ENCODE results near the gene RAET1L.
A peak's percentile ranks its signal among the peaks of the same experiment; 100 is the strongest.
"Not testable (repeated sequence)": the region's sequence is repeated elsewhere in the genome, so short reads cannot be mapped to it uniquely, and the experiment has no call there.

The RAET1L gene

GRCh38 chr6:150015281-150016001 is 9.9 kb downstream of the RAET1L start:
- not testable (repeated sequence) for DNase-seq

GRCh38 chr6:150014623-150015280 is 10.6 kb downstream of the RAET1L start:
- DNase-seq: not testable (repeated sequence)

GRCh38 chr6:150013785-150014622 is 11.3 kb downstream of the RAET1L start:
- DNase-seq: not testable (repeated sequence)

GRCh38 chr6:150012846-150013784 is 12.2 kb downstream of the RAET1L start:
- DNase-seq: not testable (repeated sequence)

- no peak for DNase-seq
These were observed 16.7 kb downstream of the RAET1L start for GRCh38 chr6:150008588-150008987.

- no peak for DNase-seq
These were observed 18.3 kb downstream of the RAET1L start for GRCh38 chr6:150006961-150007464.

- DNase-seq: no peak
These were observed 19.3 kb downstream of the RAET1L start for GRCh38 chr6:150005761-150006651.

GRCh38 chr6:150004783-150005717 is 20.3 kb downstream of the RAET1L start:
- DNase-seq: peak; percentile 57

GRCh38 chr6:150004101-150004782 is 21.1 kb downstream of the RAET1L start:
- DNase-seq: no peak

GRCh38 chr6:150003599-150003998 is 21.7 kb downstream of the RAET1L start:
- not testable (repeated sequence) for DNase-seq

GRCh38 chr6:150002710-150003109 is 22.6 kb downstream of the RAET1L start:
- DNase-seq: no peak

GRCh38 chr6:150001295-150002008 is 23.9 kb downstream of the RAET1L start:
- no peak for DNase-seq

GRCh38 chr6:149999636-150000035 is 25.7 kb downstream of the RAET1L start:
- no peak for DNase-seq

- DNase-seq: no peak
These were observed 29.4 kb downstream of the RAET1L start for GRCh38 chr6:149995971-149996370.

- no peak for DNase-seq
These were observed 30.0 kb downstream of the RAET1L start for GRCh38 chr6:149995235-149995750.

GRCh38 chr6:149991838-149992237 is 33.5 kb downstream of the RAET1L start:
- DNase-seq: no peak

GRCh38 chr6:149991472-149991795 is 33.9 kb downstream of the RAET1L start:
- not testable (repeated sequence) for DNase-seq

Data from GOT3 (cell line).